WERI-Rb-1 (cell line): ENCODE data around the gene PDGFC.

Source experiments
- DNase-seq: peaks from one replicate; pipeline ENCODE4 v3.0.0-alpha.2; 2020
- H3K27ac ChIP-seq: fragments of 250-450 bp; sonication (Bioruptor Pico); 2 replicates; pipeline ENCODE4 v1.5.1; 2020; ENCODE audit warnings: mild to moderate bottlenecking, moderate library complexity
- H3K27me3 ChIP-seq: fragments of 250-450 bp; sonication (Bioruptor Pico); 2 replicates; pipeline ENCODE4 v1.5.1; 2021; ENCODE audit warnings: mild to moderate bottlenecking, low read depth, moderate library complexity; ENCODE audit not compliant: insufficient read depth, severe bottlenecking
- H3K36me3 ChIP-seq: fragments of 250-450 bp; sonication (Bioruptor Pico); 2 replicates; pipeline ENCODE4 v1.5.1; 2020; ENCODE audit warnings: mild to moderate bottlenecking, moderate library complexity
- H3K4me3 ChIP-seq: 2 replicates; pipeline ENCODE4 v1.5.1; 2011; ENCODE audit warnings: low read depth, mild to moderate bottlenecking, control low read depth, low read length
- H3K9me3 ChIP-seq: fragments of 250-450 bp; sonication (Bioruptor Pico); 2 replicates; pipeline ENCODE4 v1.5.1; 2021; ENCODE audit warnings: mild to moderate bottlenecking, moderate library complexity; ENCODE audit not compliant: severe bottlenecking
- CTCF ChIP-seq: IDR thresholded peaks from 2 replicates; pipeline ENCODE4 v1.5.1; 2011; ENCODE audit warnings: low read depth, mild to moderate bottlenecking, control low read depth, inconsistent platforms, low read length

PDGFC gene

GRCh38 chr4:156915221-156915620 lies 56.4 kb downstream of the PDGFC start:
- H3K27me3 ChIP-seq, result no peaks in the 10 kb centered on the region
- no peak overlapping the region for H3K27ac ChIP-seq
- no peak overlapping the region for H3K4me3 ChIP-seq
- no peaks in the 10 kb centered on the region for H3K9me3 ChIP-seq
- H3K36me3 ChIP-seq, result no peaks in the 10 kb centered on the region
- TF ChIP-seq CTCF, result no peak
- no peak for DNase-seq

GRCh38 chr4:156913234-156913633 lies 58.4 kb downstream of the PDGFC start:
- Histone ChIP-seq H3K36me3 (no peaks in the 10 kb centered on the region), H3K9me3 (no peaks in the 10 kb centered on the region), H3K27ac (no peak overlapping the region), H3K4me3 (no peak overlapping the region), H3K27me3 (no peaks in the 10 kb centered on the region)
- no peak for TF ChIP-seq CTCF
- DNase-seq, result no peak

- DNase-seq, result no peak
- H3K4me3 ChIP-seq, result no peak overlapping the region
- TF ChIP-seq CTCF, result no peak
- H3K27ac ChIP-seq, result no peak overlapping the region
- H3K27me3 ChIP-seq, result no peaks in the 10 kb centered on the region
- no peaks in the 10 kb centered on the region for H3K36me3 ChIP-seq
- H3K9me3 ChIP-seq, result no peaks in the 10 kb centered on the region
These were observed 62.6 kb downstream of the PDGFC start for GRCh38 chr4:156909010-156909409.

- no peak for DNase-seq
- no peaks in the 10 kb centered on the region for H3K27me3 ChIP-seq
- no peak for TF ChIP-seq CTCF
These were observed 65.3 kb downstream of the PDGFC start for GRCh38 chr4:156906325-156906724.

GRCh38 chr4:156901871-156902270 lies 69.7 kb downstream of the PDGFC start:
- no peaks in the 10 kb centered on the region for H3K27me3 ChIP-seq

More at GRCh38 chr4:156906325-156906724, 65.3 kb downstream of the PDGFC start:
- Histone ChIP-seq H3K4me3 (no peak overlapping the region), H3K27ac (no peak overlapping the region), H3K9me3 (no peaks in the 10 kb centered on the region), H3K36me3 (no peaks in the 10 kb centered on the region)

More at GRCh38 chr4:156901871-156902270, 69.7 kb downstream of the PDGFC start:
- no peak overlapping the region for H3K27ac ChIP-seq
- no peaks in the 10 kb centered on the region for H3K36me3 ChIP-seq
- no peaks in the 10 kb centered on the region for H3K9me3 ChIP-seq
- TF ChIP-seq CTCF, result no peak
- no peak for DNase-seq
- H3K4me3 ChIP-seq, result no peak overlapping the region
